Neural progenitor cell (in vitro differentiated cells): ENCODE measurements around the gene SMYD3. TPM values are rescaled to one million over a fixed set of nuclear protein-coding genes. Genes with fewer than 3 reads are reported as not detected.

ENCODE experiments used
- DNase-seq: peaks from one replicate; pipeline ENCODE4 v3.0.0-alpha.2; 2016; ENCODE audit warnings: low spot score
- H2AFZ ChIP-seq: fragments of 200-600 bp; sonication (generic); replicated peaks from 2 replicates; pipeline ENCODE4 v1.6.1; 2016; ENCODE audit warnings: antibody characterized with exemption
- H3F3A ChIP-seq: fragments of 200-600 bp; sonication (generic); 2 replicates; pipeline ENCODE4 v1.6.1; 2016; ENCODE audit warnings: antibody characterized with exemption, low read depth
- H3K27ac ChIP-seq: fragments of 200-600 bp; sonication (generic); 2 replicates; pipeline ENCODE4 v1.5.1; 2016; ENCODE audit warnings: mild to moderate bottlenecking
- H3K27me3 ChIP-seq: fragments of 200-600 bp; sonication (generic); 2 replicates; pipeline ENCODE4 v1.6.1; 2016; ENCODE audit warnings: mild to moderate bottlenecking, moderate library complexity
- H3K36me3 ChIP-seq: fragments of 200-600 bp; sonication (generic); 2 replicates; pipeline ENCODE4 v1.5.1; 2016
- H3K4me1 ChIP-seq: fragments of 200-600 bp; sonication (generic); 2 replicates; pipeline ENCODE4 v1.6.1; 2016; ENCODE audit warnings: mixed run types
- H3K4me2 ChIP-seq: fragments of 200-600 bp; sonication (generic); 2 replicates; pipeline ENCODE4 v1.6.1; 2016
- H3K4me3 ChIP-seq: fragments of 200-600 bp; sonication (generic); 2 replicates; pipeline ENCODE4 v1.5.1; 2016
- H3K79me2 ChIP-seq: fragments of 200-600 bp; sonication (generic); 2 replicates; pipeline ENCODE4 v1.6.1; 2016; ENCODE audit warnings: low read depth
- H3K9ac ChIP-seq: fragments of 200-600 bp; sonication (generic); 2 replicates; pipeline ENCODE4 v1.6.1; 2016
- H3K9me3 ChIP-seq: fragments of 200-600 bp; sonication (generic); 2 replicates; pipeline ENCODE4 v1.5.1; 2016; ENCODE audit warnings: low read depth
- H4K20me1 ChIP-seq: fragments of 200-600 bp; sonication (generic); 2 replicates; pipeline ENCODE4 v1.6.1; 2016; ENCODE audit warnings: low read depth
- H3K27ac Mint-ChIP-seq: 3 replicates; pipeline ENCODE4 v1.8.0; 2021; ENCODE audit warnings: mixed read lengths
- H3K27me3 Mint-ChIP-seq: 2 replicates; pipeline ENCODE4 v1.8.0; 2022; ENCODE audit warnings: low read depth, mild to moderate bottlenecking, inconsistent platforms, moderate library complexity, mixed read lengths; ENCODE audit not compliant: insufficient read depth
- H3K36me3 Mint-ChIP-seq: 3 replicates; pipeline ENCODE4 v1.8.0; 2021; ENCODE audit warnings: mixed read lengths
- H3K4me1 Mint-ChIP-seq: 3 replicates; pipeline ENCODE4 v1.8.0; 2021; ENCODE audit warnings: mixed read lengths
- H3K4me3 Mint-ChIP-seq: 3 replicates; pipeline ENCODE4 v1.8.0; 2021; ENCODE audit warnings: mild to moderate bottlenecking, moderate library complexity, mixed read lengths
- H3K9me3 Mint-ChIP-seq: 3 replicates; pipeline ENCODE4 v1.8.0; 2020; ENCODE audit warnings: mixed read lengths
- CTCF ChIP-seq: fragments of 200-600 bp; sonication (generic); IDR thresholded peaks from 2 replicates; pipeline ENCODE4 v1.5.1; 2017; ENCODE audit warnings: antibody characterized with exemption, mild to moderate bottlenecking
- EZH2 ChIP-seq: fragments of 200-600 bp; sonication (generic); IDR thresholded peaks from 2 replicates; pipeline ENCODE4 v1.6.1; 2017; ENCODE audit warnings: antibody characterized with exemption, mild to moderate bottlenecking, moderate library complexity
- EZH2phosphoT487 ChIP-seq: fragments of 200-600 bp; sonication (generic); IDR thresholded peaks from 2 replicates; pipeline ENCODE4 v1.6.1; 2017; ENCODE audit warnings: antibody characterized with exemption
- total RNA-seq: library from RNA; depleted of rRNA; stranded (reverse); fragments of >200 nt; gene quantifications from 2 replicates; pipeline ENCODE4 v1.2.3, GENCODE V29; 2015; ENCODE audit warnings: low replicate concordance

Gene SMYD3
- total RNA-seq, 1 donor from 2014 or later: 43.2 TPM

DNA sequence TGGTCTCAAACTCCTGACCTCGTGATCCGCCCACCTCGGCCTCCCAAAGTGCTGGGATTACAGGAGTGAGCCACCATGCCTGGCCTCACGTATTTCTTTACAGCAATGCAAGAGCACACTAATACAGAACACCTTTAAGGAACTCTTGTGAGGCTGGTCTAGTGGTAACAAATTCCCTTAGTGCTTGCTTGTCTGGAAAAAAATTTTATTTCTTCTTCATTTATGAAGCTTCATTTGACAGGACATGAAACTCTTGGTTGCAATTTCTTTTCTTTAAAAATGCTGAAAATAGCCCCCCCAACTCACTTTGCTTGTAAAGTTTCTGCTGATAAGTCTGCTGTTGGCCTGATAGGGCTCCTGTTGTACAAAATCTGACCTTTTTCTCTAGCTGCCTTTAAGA lies 248.8 kb downstream of the SMYD3 start:
- no peak for DNase-seq
- Histone ChIP-seq H3K4me1 (no peaks in the 10 kb centered on the region), H3F3A (no peaks in the 10 kb centered on the region), H3K36me3 (no peaks in the 10 kb centered on the region), H3K9me3 (no peaks in the 10 kb centered on the region), H3K9ac (no peak overlapping the region), H3K27ac (no peak overlapping the region), H4K20me1 (no peaks in the 10 kb centered on the region), H3K4me2 (no peak overlapping the region), H2AFZ (no peak overlapping the region), H3K27me3 (no peaks in the 10 kb centered on the region), H3K4me3 (no peak overlapping the region), H3K79me2 (no peaks in the 10 kb centered on the region)
- Mint-ChIP-seq H3K27me3 (no peaks in the 10 kb centered on the region), H3K4me1 (no peaks in the 10 kb centered on the region), H3K27ac (no peak overlapping the region), H3K9me3 (peaks cover 34% of the 10 kb centered on the region), H3K36me3 (peaks cover 3% of the 10 kb centered on the region), H3K4me3 (no peak overlapping the region)
- TF ChIP-seq EZH2phosphoT487: no peak
- TF ChIP-seq EZH2: no peak

GRCh38 chr1:246255773-246256172 lies 251.3 kb downstream of the SMYD3 start:
- H3K9me3 ChIP-seq: no peaks in the 10 kb centered on the region
- no peaks in the 10 kb centered on the region for H4K20me1 ChIP-seq
- H3K27ac Mint-ChIP-seq: no peak overlapping the region
- no peak overlapping the region for H3K27ac ChIP-seq
- peaks cover 34% of the 10 kb centered on the region for H3K9me3 Mint-ChIP-seq
- H3K4me1 ChIP-seq: no peaks in the 10 kb centered on the region
- H3K27me3 ChIP-seq: no peaks in the 10 kb centered on the region
- no peaks in the 10 kb centered on the region for H3F3A ChIP-seq
- no peaks in the 10 kb centered on the region for H3K79me2 ChIP-seq
- no peaks in the 10 kb centered on the region for H3K27me3 Mint-ChIP-seq
- H3K9ac ChIP-seq: no peak overlapping the region
- no peak overlapping the region for H3K4me3 Mint-ChIP-seq
- no peaks in the 10 kb centered on the region for H3K36me3 ChIP-seq
- H2AFZ ChIP-seq: no peak overlapping the region
- H3K4me1 Mint-ChIP-seq: no peaks in the 10 kb centered on the region
- no peak overlapping the region for H3K4me2 ChIP-seq
- no peak for DNase-seq
- H3K36me3 Mint-ChIP-seq: peaks cover 3% of the 10 kb centered on the region
- no peak overlapping the region for H3K4me3 ChIP-seq
- TF ChIP-seq EZH2: no peak
- TF ChIP-seq CTCF: no peak
- no peak for TF ChIP-seq EZH2phosphoT487

GRCh38 chr1:246254854-246255253 lies 252.2 kb downstream of the SMYD3 start:
- Histone ChIP-seq H3F3A (no peaks in the 10 kb centered on the region), H3K4me2 (no peak overlapping the region), H3K4me1 (no peaks in the 10 kb centered on the region), H3K4me3 (no peak overlapping the region), H3K9me3 (no peaks in the 10 kb centered on the region), H3K27me3 (no peaks in the 10 kb centered on the region), H4K20me1 (no peaks in the 10 kb centered on the region), H2AFZ (no peak overlapping the region), H3K9ac (no peak overlapping the region), H3K27ac (no peak overlapping the region), H3K79me2 (no peaks in the 10 kb centered on the region), H3K36me3 (no peaks in the 10 kb centered on the region)
- peaks cover 3% of the 10 kb centered on the region for H3K36me3 Mint-ChIP-seq
- no peak for DNase-seq
- peaks cover 34% of the 10 kb centered on the region for H3K9me3 Mint-ChIP-seq
- TF ChIP-seq EZH2 (no peak), CTCF (no peak), EZH2phosphoT487 (no peak)
- no peak overlapping the region for H3K4me3 Mint-ChIP-seq
- no peaks in the 10 kb centered on the region for H3K27me3 Mint-ChIP-seq
- no peaks in the 10 kb centered on the region for H3K4me1 Mint-ChIP-seq
- H3K27ac Mint-ChIP-seq: no peak overlapping the region

DNA sequence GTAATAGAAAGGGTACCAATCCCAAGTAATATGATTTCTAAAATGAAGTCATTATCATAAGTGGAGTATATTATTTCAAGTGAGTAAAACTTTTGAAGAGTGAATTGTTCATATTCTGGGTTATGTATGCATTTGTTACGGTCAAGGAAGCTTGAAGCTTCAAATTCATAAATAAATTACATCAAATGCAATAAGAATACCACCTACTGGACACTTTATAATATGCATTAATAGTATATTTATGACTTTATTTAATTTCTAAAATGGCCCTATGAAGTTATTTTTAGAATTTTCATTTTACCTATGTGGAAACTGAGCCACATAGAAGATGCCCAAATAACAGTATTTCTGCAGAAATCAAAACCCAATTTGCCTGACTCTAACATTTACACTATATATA lies 260.6 kb downstream of the SMYD3 start:
- TF ChIP-seq EZH2phosphoT487 (no peak), CTCF (no peak)
- H3K4me3 ChIP-seq: no peak overlapping the region
- no peaks in the 10 kb centered on the region for H3K4me1 Mint-ChIP-seq
- no peaks in the 10 kb centered on the region for H4K20me1 ChIP-seq
- no peaks in the 10 kb centered on the region for H3F3A ChIP-seq
- H3K4me1 ChIP-seq: no peaks in the 10 kb centered on the region
- no peaks in the 10 kb centered on the region for H3K79me2 ChIP-seq
- no peaks in the 10 kb centered on the region for H3K36me3 Mint-ChIP-seq
- H3K36me3 ChIP-seq: no peaks in the 10 kb centered on the region
- H3K9me3 Mint-ChIP-seq: peaks cover 2% of the 10 kb centered on the region
- no peak overlapping the region for H3K4me2 ChIP-seq
- no peak overlapping the region for H3K27ac Mint-ChIP-seq
- H3K4me3 Mint-ChIP-seq: no peak overlapping the region
- H2AFZ ChIP-seq: no peak overlapping the region
- no peaks in the 10 kb centered on the region for H3K27me3 ChIP-seq
- H3K9ac ChIP-seq: no peak overlapping the region
- no peak overlapping the region for H3K27ac ChIP-seq
- H3K9me3 ChIP-seq: no peaks in the 10 kb centered on the region
- DNase-seq: no peak
- no peaks in the 10 kb centered on the region for H3K27me3 Mint-ChIP-seq
